ENCODE measurements around the gene POR. TPM values are rescaled to one million over a fixed set of nuclear protein-coding genes. Genes with fewer than 3 reads are reported as not detected.
A peak's percentile ranks its signal among the peaks of the same experiment; 100 is the strongest.

The POR gene
- total and polyA plus RNA-seq, 2 donors (not counting 1 experiment from before 2014, with no cell fraction given): 68.4 to 78.4 TPM

DNA sequence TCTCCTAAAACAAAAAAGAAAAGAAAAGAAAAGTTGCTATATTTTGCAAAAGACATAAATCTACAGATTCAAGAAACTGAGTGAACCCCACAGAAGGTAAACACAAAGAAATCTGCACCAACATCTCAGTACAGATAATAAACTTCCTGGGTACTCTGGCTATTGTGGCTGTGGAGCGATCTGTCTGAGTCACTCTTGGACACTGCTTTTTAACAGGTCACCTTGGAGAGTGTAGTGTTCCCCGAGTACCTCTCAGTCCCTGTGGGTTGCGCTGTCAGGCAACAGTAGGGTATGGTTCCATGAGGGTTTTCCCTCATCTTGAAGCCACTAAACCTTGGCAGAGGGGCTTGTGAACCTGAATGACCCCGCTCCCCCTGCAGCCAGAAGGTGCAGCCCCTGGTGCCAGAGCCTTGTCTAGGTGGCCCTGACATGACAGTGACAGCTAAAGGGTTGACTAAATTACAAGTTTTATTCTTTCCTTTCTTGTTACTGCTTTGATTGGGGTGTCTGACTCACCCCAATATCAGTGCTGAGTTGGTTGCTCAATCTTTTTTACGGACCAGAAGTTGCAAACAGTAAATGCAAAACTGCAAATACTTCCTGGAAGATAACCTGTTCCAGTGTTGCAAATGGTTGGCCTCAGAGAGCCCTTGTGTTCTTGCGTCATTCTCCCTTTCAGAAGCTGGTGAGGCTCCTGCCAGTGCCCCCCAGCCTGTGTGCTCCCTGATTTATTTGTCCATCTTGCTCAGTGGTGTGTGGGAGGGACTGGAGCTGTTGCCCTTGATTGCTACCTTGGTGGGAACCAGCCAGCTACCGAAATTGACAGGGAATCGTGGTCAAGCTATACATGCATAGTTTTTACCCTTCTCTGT lies 30.6 kb downstream of the POR start:
- ChIA-PET POLR2A (no interaction called here), CTCF (no interaction called here)
- peak overlapping the region; percentile 46 for H3K27ac Mint-ChIP-seq
- intact Hi-C loops (cut with micrococcal nuclease): no loop called here
- Histone ChIP-seq H3K9ac (ENCODE audit: low read length) (no peak overlapping the region), H3K27ac (ENCODE audit: low read length in 2 of 2) (no peak overlapping the region), H3K9me3 (ENCODE audit: control extremely low read depth in 1 of 3, control insufficient read depth in 2 of 3, insufficient read depth in 1 of 3, low read length in 2 of 3) (no peaks in the 10 kb centered on the region), H3K27me3 (replicated peaks in 1 of 4; ENCODE audit: control extremely low read depth in 1 of 4, control insufficient read depth in 3 of 4, insufficient read depth in 4 of 4, low read length in 3 of 4) (no peaks in the 10 kb centered on the region), H2AFZ (ENCODE audit: insufficient read depth, low read depth, low read length, poor library complexity, severe bottlenecking) (no peak overlapping the region), H3K36me3 (replicated peaks in 1 of 2; ENCODE audit: control extremely low read depth in 1 of 2, control insufficient read depth in 1 of 2, extremely low read depth in 1 of 2, insufficient read depth in 2 of 2, low read length in 1 of 2) (no peaks in the 10 kb centered on the region), H3K79me2 (ENCODE audit: control insufficient read depth, insufficient read depth, low read length) (peaks cover 52% of the 10 kb centered on the region), H4K20me1 (ENCODE audit: control insufficient read depth, insufficient read depth, low read length, poor library complexity, severe bottlenecking) (peaks cover 25% of the 10 kb centered on the region), H3K4me1 (ENCODE audit: control insufficient read depth in 2 of 2, insufficient read depth in 2 of 2, low read length in 2 of 2) (no peaks in the 10 kb centered on the region), H3K4me2 (replicated peaks; ENCODE audit: low read depth, low read length, poor library complexity, severe bottlenecking) (no peak overlapping the region), H3K4me3 (ENCODE audit: control extremely low read depth in 1 of 5, extremely low read depth in 1 of 5, insufficient read depth in 1 of 5, low read depth in 2 of 5, low read length in 4 of 5) (no peak overlapping the region)
- ATAC-seq (ENCODE audit: low read depth) (no peak), DNase-seq (no peak)
- no peak overlapping the region for H3K4me3 Mint-ChIP-seq
- 91% methylated on average over 4 of the region's 8 CpGs for WGBS (ENCODE audit: insufficient coverage)
- no peak for TF ChIP-seq EZH2 (IDR thresholded peaks at IDR 0.05; ENCODE audit: borderline replicate concordance, insufficient read depth, low read depth, low read length, poor library complexity, severe bottlenecking)
- TF ChIP-seq, protein P1, sequence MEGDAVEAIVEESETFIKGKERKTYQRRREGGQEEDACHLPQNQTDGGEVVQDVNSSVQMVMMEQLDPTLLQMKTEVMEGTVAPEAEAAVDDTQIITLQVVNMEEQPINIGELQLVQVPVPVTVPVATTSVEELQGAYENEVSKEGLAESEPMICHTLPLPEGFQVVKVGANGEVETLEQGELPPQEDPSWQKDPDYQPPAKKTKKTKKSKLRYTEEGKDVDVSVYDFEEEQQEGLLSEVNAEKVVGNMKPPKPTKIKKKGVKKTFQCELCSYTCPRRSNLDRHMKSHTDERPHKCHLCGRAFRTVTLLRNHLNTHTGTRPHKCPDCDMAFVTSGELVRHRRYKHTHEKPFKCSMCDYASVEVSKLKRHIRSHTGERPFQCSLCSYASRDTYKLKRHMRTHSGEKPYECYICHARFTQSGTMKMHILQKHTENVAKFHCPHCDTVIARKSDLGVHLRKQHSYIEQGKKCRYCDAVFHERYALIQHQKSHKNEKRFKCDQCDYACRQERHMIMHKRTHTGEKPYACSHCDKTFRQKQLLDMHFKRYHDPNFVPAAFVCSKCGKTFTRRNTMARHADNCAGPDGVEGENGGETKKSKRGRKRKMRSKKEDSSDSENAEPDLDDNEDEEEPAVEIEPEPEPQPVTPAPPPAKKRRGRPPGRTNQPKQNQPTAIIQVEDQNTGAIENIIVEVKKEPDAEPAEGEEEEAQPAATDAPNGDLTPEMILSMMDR (IDR thresholded peaks at IDR 0.05): no peak
- H3K9me3 Mint-ChIP-seq (ENCODE audit: insufficient read depth): no peaks in the 10 kb centered on the region
- no peaks in the 10 kb centered on the region for H3K27me3 Mint-ChIP-seq
- peaks cover 3% of the 10 kb centered on the region for H3K4me1 Mint-ChIP-seq

DNA sequence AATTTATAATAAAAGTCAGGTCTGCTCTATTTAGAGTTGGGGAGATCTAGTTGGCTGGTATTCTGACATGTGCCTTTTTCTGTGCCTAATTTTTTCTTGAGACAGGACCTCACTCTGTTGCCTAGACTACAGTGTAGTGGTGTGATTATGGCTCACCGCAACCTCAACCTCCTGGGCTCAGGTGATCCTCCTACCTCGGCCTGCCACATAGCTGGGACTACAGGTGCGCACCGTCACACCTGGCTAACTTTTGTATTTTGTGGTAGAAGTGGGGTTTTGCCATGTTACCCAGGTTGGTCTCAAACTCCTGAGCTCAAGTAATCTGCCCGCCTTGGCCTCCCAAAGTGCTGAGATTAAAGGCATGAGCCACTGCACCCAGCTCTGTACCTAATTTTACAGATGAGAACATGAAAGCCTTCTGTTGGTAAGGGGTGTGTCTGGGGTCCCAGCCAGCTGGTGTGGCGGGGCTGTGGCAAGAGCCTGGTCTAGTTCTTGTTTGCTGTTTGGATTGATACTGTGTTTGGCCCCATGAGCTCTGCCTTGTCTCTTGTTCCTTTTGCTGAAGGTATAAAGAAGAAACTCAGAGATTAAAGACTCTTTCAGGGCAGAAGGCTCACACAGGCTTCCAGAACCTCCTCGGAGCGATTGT lies 31.4 kb downstream of the POR start:
- TF ChIP-seq, protein P1 (IDR thresholded peaks at IDR 0.05): no peak
- no peak for TF ChIP-seq EZH2 (IDR thresholded peaks at IDR 0.05; ENCODE audit: borderline replicate concordance, insufficient read depth, low read depth, low read length, poor library complexity, severe bottlenecking)
- ChIA-PET POLR2A (no interaction called here), CTCF (no interaction called here)
- H3K4me1 ChIP-seq (ENCODE audit: control insufficient read depth in 2 of 2, insufficient read depth in 2 of 2, low read length in 2 of 2): no peaks in the 10 kb centered on the region
- WGBS (ENCODE audit: insufficient coverage): 93% methylated on average over 3 of the region's 8 CpGs
- H3K4me2 ChIP-seq (replicated peaks; ENCODE audit: low read depth, low read length, poor library complexity, severe bottlenecking): no peak overlapping the region
- DNase-seq: no peak
- no peak overlapping the region for H3K27ac ChIP-seq (ENCODE audit: low read length in 2 of 2)
- Mint-ChIP-seq H3K9me3 (ENCODE audit: insufficient read depth) (no peaks in the 10 kb centered on the region), H3K4me1 (peaks cover 3% of the 10 kb centered on the region), H3K27ac (no peak overlapping the region), H3K4me3 (no peak overlapping the region), H3K27me3 (no peaks in the 10 kb centered on the region)
- intact Hi-C loops (cut with micrococcal nuclease): no loop called here
- no peaks in the 10 kb centered on the region for H3K9me3 ChIP-seq (ENCODE audit: control extremely low read depth in 1 of 3, control insufficient read depth in 2 of 3, insufficient read depth in 1 of 3, low read length in 2 of 3)
- ATAC-seq (ENCODE audit: low read depth): no peak
- no peak overlapping the region for H3K4me3 ChIP-seq (ENCODE audit: control extremely low read depth in 1 of 5, extremely low read depth in 1 of 5, insufficient read depth in 1 of 5, low read depth in 2 of 5, low read length in 4 of 5)
- no peaks in the 10 kb centered on the region for H3K27me3 ChIP-seq (replicated peaks in 1 of 4; ENCODE audit: control extremely low read depth in 1 of 4, control insufficient read depth in 3 of 4, insufficient read depth in 4 of 4, low read length in 3 of 4)
- H3K9ac ChIP-seq (ENCODE audit: low read length): no peak overlapping the region
- H3K36me3 ChIP-seq (replicated peaks in 1 of 2; ENCODE audit: control extremely low read depth in 1 of 2, control insufficient read depth in 1 of 2, extremely low read depth in 1 of 2, insufficient read depth in 2 of 2, low read length in 1 of 2): no peaks in the 10 kb centered on the region
- peaks cover 45% of the 10 kb centered on the region for H3K79me2 ChIP-seq (ENCODE audit: control insufficient read depth, insufficient read depth, low read length)
- H4K20me1 ChIP-seq (ENCODE audit: control insufficient read depth, insufficient read depth, low read length, poor library complexity, severe bottlenecking): peaks cover 30% of the 10 kb centered on the region
- H2AFZ ChIP-seq (ENCODE audit: insufficient read depth, low read depth, low read length, poor library complexity, severe bottlenecking): no peak overlapping the region
